H1 (cell line): ENCODE data around the gene LCN6. TPM values are rescaled to one million over a fixed set of nuclear protein-coding genes. Genes with fewer than 3 reads are reported as not detected.

Source experiments
- CTCF ChIA-PET: fragments of 300-600 bp; sonication (Branson Sonifier 250); formaldehyde crosslinking; loops from one replicate; lab custom pipeline; 2021; ENCODE audit not compliant: partially characterized antibody; lab: Charles Lee
- POLR2A ChIA-PET: fragments of 300-600 bp; sonication (Branson Sonifier 250); formaldehyde crosslinking; loops from one replicate; lab custom pipeline; 2021; ENCODE audit warnings: inconsistent platforms; ENCODE audit not compliant: partially characterized antibody; lab: Charles Lee
- DNase-seq, 2 experiments: peaks; one replicate each; pipeline versions ENCODE4 v3.0.0 to v3.0.0-alpha.2; 2010 to 2022; ENCODE audit warnings: low spot score in 2 of 2, low read depth in 1 of 2, mixed read lengths in 1 of 2
- FAIRE-seq: peaks from 2 replicates; lab custom pipeline; 2011; peaks lifted over from hg19 to GRCh38; lab: Jason Lieb, UNC
- H2AFZ ChIP-seq: 2 replicates; pipeline ENCODE4 v1.8.1; 2012; ENCODE audit warnings: low read length, inconsistent platforms
- H2AK5ac ChIP-seq: 2 replicates; pipeline ENCODE4 v1.6.1; 2013; ENCODE audit warnings: low read depth, low read length
- H2BK120ac ChIP-seq: replicated peaks from 2 replicates; pipeline ENCODE3; 2013; ENCODE audit warnings: low read depth, low read length, inconsistent platforms
- H2BK12ac ChIP-seq: 2 replicates; pipeline ENCODE4 v1.6.1; 2013; ENCODE audit warnings: low read depth, low read length
- H2BK15ac ChIP-seq: 2 replicates; pipeline ENCODE4 v1.6.1; 2013; ENCODE audit warnings: low read length
- H2BK20ac ChIP-seq: 2 replicates; pipeline ENCODE4 v1.6.1; 2013; ENCODE audit warnings: low read length
- H2BK5ac ChIP-seq: 2 replicates; pipeline ENCODE4 v1.6.1; 2013; ENCODE audit warnings: low read depth, low read length
- H3K14ac ChIP-seq: 2 replicates; pipeline ENCODE4 v1.6.1; 2013; ENCODE audit warnings: inconsistent platforms; ENCODE audit not compliant: insufficient read length
- H3K18ac ChIP-seq: 2 replicates; pipeline ENCODE4 v1.6.1; 2013; ENCODE audit warnings: low read length; ENCODE audit errors: extremely low read depth
- H3K23ac ChIP-seq: 2 replicates; pipeline ENCODE4 v1.6.1; 2013; ENCODE audit warnings: inconsistent platforms; ENCODE audit not compliant: insufficient read length
- H3K23me2 ChIP-seq: 2 replicates; pipeline ENCODE4 v1.6.1; 2013; ENCODE audit warnings: low read depth, low read length
- H3K27ac ChIP-seq: 2 replicates; pipeline ENCODE4 v1.6.1; 2011; ENCODE audit warnings: low read depth, low read length, inconsistent platforms
- H3K27me3 ChIP-seq, 4 experiments: replicated peaks in 1 of 4; 1 replicate in 1 of 4; 2 replicates in 3 of 4; pipeline versions ENCODE4 v1.6.1 to v1.8.1; 2011 to 2013; ENCODE audit warnings: low read length in 3 of 4, mild to moderate bottlenecking in 3 of 4, inconsistent platforms in 2 of 4, mixed read lengths in 2 of 4, moderate library complexity in 1 of 4; ENCODE audit not compliant: control insufficient read depth in 3 of 4, insufficient read depth in 3 of 4; ENCODE audit errors: extremely low read depth in 1 of 4
- H3K36me3 ChIP-seq, 4 experiments: 2 replicates each; pipeline versions ENCODE4 v1.6.1 to v1.8.1; 2011 to 2013; ENCODE audit warnings: mild to moderate bottlenecking in 4 of 4, low read length in 3 of 4, moderate library complexity in 2 of 4, control low read depth in 1 of 4, inconsistent platforms in 1 of 4; ENCODE audit not compliant: insufficient read depth in 4 of 4, control insufficient read depth in 2 of 4
- H3K4ac ChIP-seq: replicated peaks from 2 replicates; pipeline ENCODE3; 2013; ENCODE audit warnings: low read length, low read depth, mixed read lengths, inconsistent platforms; ENCODE audit not compliant: insufficient read length
- H3K4me1 ChIP-seq, 4 experiments: replicated peaks in 1 of 4; 1 replicate in 1 of 4; 2 replicates in 3 of 4; pipeline versions ENCODE4 v1.6.1 to v1.8.1; 2011 to 2013; ENCODE audit warnings: low read length in 3 of 4, inconsistent platforms in 2 of 4, mixed read lengths in 1 of 4; ENCODE audit not compliant: insufficient read depth in 4 of 4, control insufficient read depth in 3 of 4
- H3K4me2 ChIP-seq, 2 experiments: 2 replicates each; pipeline versions ENCODE4 v1.6.1 to v1.8.1; 2011 to 2013; ENCODE audit warnings: low read depth in 2 of 2, low read length in 2 of 2, control low read depth in 1 of 2, inconsistent platforms in 1 of 2, mild to moderate bottlenecking in 1 of 2; ENCODE audit not compliant: insufficient read depth in 1 of 2
- H3K4me3 ChIP-seq, 4 experiments: fragments of 200-600, 300-600 bp in 1 of 4; sonication (generic), shearing (Covaris generic), sonication (Bioruptor Twin) in 1 of 4; 2 replicates each; pipeline versions ENCODE4 v1.5.1 to v1.8.1; 2011 to 2016; ENCODE audit warnings: low read length in 4 of 4, low read depth in 3 of 4, control low read depth in 2 of 4, inconsistent platforms in 2 of 4, mild to moderate bottlenecking in 2 of 4, mixed read lengths in 1 of 4, moderate library complexity in 1 of 4; ENCODE audit not compliant: insufficient read depth in 2 of 4; ENCODE audit errors: extremely low read depth in 1 of 4
- H3K56ac ChIP-seq: replicated peaks from 2 replicates; pipeline ENCODE3; 2013; ENCODE audit warnings: low read depth, mild to moderate bottlenecking, mixed read lengths, low read length, inconsistent platforms; ENCODE audit not compliant: insufficient read length
- H3K79me1 ChIP-seq: 2 replicates; pipeline ENCODE4 v1.6.1; 2013; ENCODE audit warnings: low read depth, low read length, control low read depth
- H3K79me2 ChIP-seq, 2 experiments: 2 replicates each; pipeline versions ENCODE4 v1.6.1 to v1.8.1; 2012 to 2013; ENCODE audit warnings: low read length in 2 of 2, mild to moderate bottlenecking in 2 of 2, inconsistent platforms in 1 of 2; ENCODE audit not compliant: insufficient read depth in 2 of 2, control insufficient read depth in 1 of 2
- H3K9ac ChIP-seq, 4 experiments: replicated peaks in 1 of 4; 1 replicate in 1 of 4; 2 replicates in 3 of 4; pipeline versions ENCODE4 v1.6.1 to v1.8.1; 2011 to 2013; ENCODE audit warnings: low read depth in 3 of 4, low read length in 3 of 4, control low read depth in 2 of 4, mild to moderate bottlenecking in 2 of 4, moderate library complexity in 2 of 4, inconsistent platforms in 1 of 4; ENCODE audit errors: extremely low read depth in 1 of 4
- H3K9me3 ChIP-seq, 2 experiments: 2 replicates each; pipeline versions ENCODE4 v1.6.1 to v1.8.1; 2012 to 2013; ENCODE audit warnings: mild to moderate bottlenecking in 2 of 2, moderate library complexity in 2 of 2, control low read depth in 1 of 2, inconsistent platforms in 1 of 2, low read depth in 1 of 2, low read length in 1 of 2, mixed read lengths in 1 of 2; ENCODE audit not compliant: insufficient read depth in 2 of 2
- H4K20me1 ChIP-seq, 2 experiments: replicated peaks in 1 of 2; 2 replicates each; pipeline versions ENCODE3 to v1.8.1; 2011 to 2013; ENCODE audit warnings: inconsistent platforms in 2 of 2, low read length in 2 of 2, mild to moderate bottlenecking in 1 of 2; ENCODE audit not compliant: insufficient read depth in 2 of 2, control insufficient read depth in 1 of 2
- H4K5ac ChIP-seq: 2 replicates; pipeline ENCODE4 v1.6.1; 2013; ENCODE audit warnings: low read length, low read depth, mixed read lengths, inconsistent platforms; ENCODE audit not compliant: insufficient read length
- H4K8ac ChIP-seq: 2 replicates; pipeline ENCODE4 v1.8.0; 2013; ENCODE audit warnings: mild to moderate bottlenecking, moderate library complexity, low read length, inconsistent platforms; ENCODE audit not compliant: insufficient read depth; ENCODE audit errors: extremely low read depth
- H4K91ac ChIP-seq: replicated peaks from 2 replicates; pipeline ENCODE3; 2013; ENCODE audit warnings: low read length, mixed read lengths, inconsistent platforms; ENCODE audit not compliant: insufficient read length
- EGR1 ChIP-seq: IDR thresholded peaks from 2 replicates; pipeline ENCODE4 v1.6.1; 2011; ENCODE audit warnings: low read depth, low read length, borderline replicate concordance
- SUZ12 ChIP-seq: fragments of 200-600 bp; sonication (generic); IDR thresholded peaks from 2 replicates; pipeline ENCODE4 v1.6.1; 2012; ENCODE audit warnings: mild to moderate bottlenecking, inconsistent platforms, low read length, moderate library complexity, mixed read lengths
- WGBS, 2 experiments: shearing (Covaris generic) in 1 of 2; methylation state at CpG; one replicate each; pipeline versions ENCODE4 v1.1.6 to v1.1.7; 2013 to 2015; ENCODE audit warnings: low lambda C conversion rate in 2 of 2, mixed read lengths in 2 of 2, inconsistent platforms in 1 of 2, low coverage in 1 of 2, missing lambda C conversion rate in 1 of 2; ENCODE audit not compliant: insufficient replicate concordance in 2 of 2, insufficient coverage in 1 of 2, insufficient read length in 1 of 2; ENCODE audit errors: extremely low coverage in 1 of 2, missing lambda C conversion rate in 1 of 2; 5-methylcytosine and 5-hydroxymethylcytosine counted together
- polyA plus RNA-seq, 7 experiments: library from polyadenylated mRNA; depleted of rRNA in 3 of 7; stranded (reverse) in 5 of 7; unstranded in 2 of 7; fragments of >200 nt in 5 of 7; fragments of 200-250 nt in 2 of 7; gene quantifications; 1 replicate in 5 of 7; 2 replicates in 1 of 7; 4 replicates in 1 of 7; pipeline versions ENCODE4 v1.2.1 to v1.2.3, GENCODE V29; 2011 to 2013; ENCODE audit warnings: missing spikeins in 2 of 7, mixed read lengths in 2 of 7
- total RNA-seq: library from RNA; stranded (reverse); fragmentation: NEBNext Ultra II Directional; extraction: Animal tissue kit (Norgen Biotek cat#: 25700); gene quantifications from 2 replicates; pipeline ENCODE4 v1.2.1, GENCODE V29; 2021

LCN6 gene
- total and polyA plus RNA-seq, 2 of the 8 experiments (the other 6 are each of a cell fraction or from before 2014, with no cell fraction given), result not detected

GRCh38 chr9:136760424-136760823 lies 12.1 kb upstream of the LCN6 start:
- H3K9ac ChIP-seq, result no peak overlapping the region
- no peak overlapping the region for H4K5ac ChIP-seq
- no peak overlapping the region for H3K4me2 ChIP-seq
- no peaks in the 10 kb centered on the region; a peak in 2 of 7 replicates for H3K27me3 ChIP-seq
- no peak overlapping the region; the same call in 1 of the 2 replicates for H3K18ac ChIP-seq
- H3K9me3 ChIP-seq, result peaks cover 0 to 6% of the 10 kb centered on the region in 2 experiments; a peak in 1 of 4 replicates
- TF ChIP-seq SUZ12 (no peak), EGR1 (no peak)
- FAIRE-seq, result no peak
- H4K20me1 ChIP-seq, result no peaks in the 10 kb centered on the region
- no peak overlapping the region for H3K4ac ChIP-seq
- POLR2A ChIA-PET, result interaction anchor here (1.3 to 3.8 kb wide), 4 partner anchors 32 to 48 kb away, joined by 3 to 34 read pairs (median 4); partner anchors contain the start of gene RABL6
- H2BK15ac ChIP-seq, result no peak overlapping the region
- no peak overlapping the region for H2BK120ac ChIP-seq
- H3K79me2 ChIP-seq, result no peaks in the 10 kb centered on the region
- CTCF ChIA-PET, result interaction anchor here (0.6 to 5.1 kb wide), 12 partner anchors 10 to 305 kb away, joined by 3 to 42 read pairs (median 4); no protein-coding TSS in a partner anchor
- H3K79me1 ChIP-seq, result no peaks in the 10 kb centered on the region
- no peak overlapping the region for H3K14ac ChIP-seq
- no peak overlapping the region for H2BK5ac ChIP-seq
- H3K56ac ChIP-seq, result no peak overlapping the region
- no peak overlapping the region for H3K23ac ChIP-seq
- no peak overlapping the region for H2AFZ ChIP-seq
- peaks cover 0 to 13% (median 6%) of the 10 kb centered on the region in 4 experiments; a peak in 4 of 7 replicates for H3K4me1 ChIP-seq
- WGBS, 2 experiments, result 88% methylated on average over 21 of the region's 25 CpGs; no CpG with 5 or more reads in 1 of the 2 experiments
- no peak overlapping the region for H3K27ac ChIP-seq
- H2AK5ac ChIP-seq, result no peak overlapping the region
- DNase-seq, result no peak
- H3K4me3 ChIP-seq, result no peak overlapping the region
- no peak overlapping the region for H4K91ac ChIP-seq
- H3K36me3 ChIP-seq, result no peaks in the 10 kb centered on the region
- H3K23me2 ChIP-seq, result no peaks in the 10 kb centered on the region; the same call in 1 of the 2 replicates
- 0 out of 2 replicates have a peak overlapping the region, but pooled peaks have one; percentile 39 for H2BK12ac ChIP-seq
- H2BK20ac ChIP-seq, result 0 out of 2 replicates have a peak overlapping the region, but pooled peaks have one; percentile 34
- peak overlapping the region; percentile 93; the same call in 1 of the 2 replicates for H4K8ac ChIP-seq
